ENCODE results near the gene DAP. TPM values are rescaled to one million over a fixed set of nuclear protein-coding genes. Genes with fewer than 3 reads are reported as not detected.
"Not testable (repeated sequence)": the region's sequence is repeated elsewhere in the genome, so short reads cannot be mapped to it uniquely, and the experiment has no call there.

DAP gene
- polyA plus RNA-seq, 1 donor: 47.3 TPM

DNA sequence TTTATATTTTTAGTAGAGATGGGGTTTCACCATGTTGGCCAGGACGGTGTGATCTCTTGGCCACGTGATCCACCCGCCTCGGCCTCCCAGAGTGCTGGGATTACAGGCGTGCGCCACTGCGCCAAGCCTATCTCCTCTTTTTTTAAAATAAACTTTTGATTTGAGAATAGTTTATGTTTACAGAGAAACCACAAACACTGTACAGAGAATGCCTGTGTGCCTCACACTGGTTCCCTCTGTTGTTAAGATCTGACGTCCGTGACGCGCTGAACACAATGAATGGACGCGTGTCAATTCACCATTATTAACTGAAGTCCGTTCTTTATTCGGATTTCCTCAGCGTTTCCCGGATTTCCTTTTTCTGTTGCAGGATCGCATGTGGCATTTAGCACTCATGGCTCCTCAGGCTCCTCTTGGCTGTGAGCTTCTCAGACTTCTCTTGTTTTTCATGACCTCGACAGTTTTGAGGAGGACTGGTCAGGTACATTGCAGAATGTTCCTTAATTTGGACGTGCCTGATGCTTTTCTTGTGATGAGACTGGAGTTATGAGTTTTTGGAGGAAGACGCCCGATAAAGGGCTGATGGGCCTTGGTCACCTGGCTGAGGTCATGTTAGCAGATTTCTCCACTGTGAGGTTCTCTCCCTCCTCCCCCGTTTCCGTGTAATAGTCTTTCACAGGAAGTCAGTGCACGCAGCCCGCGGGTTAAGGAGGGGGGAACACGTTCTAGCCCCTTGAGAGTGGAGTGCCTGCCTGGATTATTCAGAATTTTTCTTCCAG lies 127.6 kb downstream of the DAP start:
- no peak for DNase-seq (ENCODE audit: low read depth)

DNA sequence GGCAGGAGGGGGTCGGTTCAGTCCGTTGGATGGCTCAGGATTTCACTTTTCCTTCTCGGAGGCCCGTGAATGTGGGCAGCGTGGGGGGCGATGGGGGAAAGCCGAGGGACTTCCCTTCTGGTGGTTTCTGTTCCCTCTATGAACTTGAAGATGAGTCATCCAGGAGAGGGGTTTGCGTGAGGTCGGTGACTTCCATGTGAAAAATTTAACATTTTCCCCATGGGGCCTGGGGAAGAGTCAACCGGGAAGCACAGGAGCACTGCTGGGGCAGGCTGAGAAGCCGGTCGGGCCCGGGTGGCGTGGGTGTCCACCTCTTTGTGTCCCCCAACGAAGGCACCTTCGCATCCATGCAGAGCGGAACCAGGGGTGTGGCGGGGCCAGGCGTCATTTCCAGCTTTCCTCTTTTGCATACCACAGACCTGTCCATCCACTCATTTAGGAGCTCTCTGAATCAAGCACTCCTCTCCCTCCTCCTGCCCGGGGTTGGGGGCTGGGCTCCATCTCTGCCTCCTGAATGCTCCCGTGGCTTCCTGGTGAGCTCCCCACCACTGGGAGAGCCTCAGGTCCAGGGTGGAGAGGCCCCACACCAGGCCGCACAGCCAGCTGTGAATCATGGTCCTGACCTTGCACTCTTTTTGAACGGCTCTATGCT lies 128.8 kb downstream of the DAP start:
- DNase-seq (ENCODE audit: low read depth): no peak

- no peak for DNase-seq (ENCODE audit: low read depth)
These were observed 129.6 kb downstream of the DAP start for GRCh38 chr5:10631316-10631996.

- not testable (repeated sequence) for DNase-seq (ENCODE audit: low read depth)
These were observed 130.3 kb downstream of the DAP start for GRCh38 chr5:10630744-10631143.

DNA sequence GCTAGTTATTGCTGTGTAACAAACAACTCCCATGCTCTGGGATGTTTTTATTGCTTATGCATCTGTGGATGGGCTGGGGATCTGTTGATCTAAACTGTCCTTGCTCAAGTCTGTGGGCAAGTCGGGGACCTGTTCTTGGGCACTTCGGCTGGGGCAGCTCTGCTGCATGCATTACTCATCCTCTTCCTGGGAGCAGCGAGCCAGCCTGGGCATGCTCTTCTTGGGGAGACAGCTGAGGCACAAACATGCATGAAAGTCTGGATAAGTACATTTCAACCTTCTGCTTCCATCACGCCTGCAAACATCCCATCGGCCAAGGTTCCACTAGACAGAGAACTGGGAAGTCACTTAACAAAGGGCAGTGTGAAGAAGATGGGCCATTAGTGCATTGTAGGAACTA lies 130.9 kb downstream of the DAP start:
- DNase-seq (ENCODE audit: low read depth): no peak

- DNase-seq (ENCODE audit: low read depth): no peak
These were observed 131.4 kb downstream of the DAP start for GRCh38 chr5:10629682-10630081.

Other genes starting within 250 kb of the DAP start
- gene ANKRD33B, start 197.2 kb downstream of the DAP start, polyA plus RNA-seq (ENCODE audit: insufficient read length): 1.8 TPM

All from forelimb muscle (tissue), 1 donor.